GM12878 (cell line): ENCODE results near the gene TFAP2B. TPM values are rescaled to one million over a fixed set of nuclear protein-coding genes. Genes with fewer than 3 reads are reported as not detected.

Source experiments
- ATAC-seq: fragments of 200-7000 bp; cut with Tn5 transposase; 3 replicates; pipeline ENCODE4 v1.9.1; 2020; ENCODE audit warnings: mild to moderate bottlenecking, moderate library complexity
- BruUV-seq: library from RNA; stranded (reverse); fragments of 400-500 nt; replicated peaks from 2 replicates; lab custom pipeline; 2021; lab: Mats Ljungman, UMichigan
- CTCF ChIA-PET: fragments of 300-600 bp; sonication (Branson Sonifier 250); formaldehyde crosslinking; extraction: SDS; loops from one replicate; lab custom pipeline; 2021; ENCODE audit warnings: inconsistent platforms; lab: Yijun Ruan, JAX
- POLR2A ChIA-PET: fragments of 350-600 bp; formaldehyde crosslinking; extraction: SDS; loops from one replicate; lab custom pipeline; 2021; ENCODE audit warnings: inconsistent platforms; lab: Charles Lee
- RAD21 ChIA-PET: fragments of 300-600 bp; sonication (Branson Sonifier 250); formaldehyde crosslinking; loops from one replicate; lab custom pipeline; 2023; ENCODE audit warnings: antibody characterized with exemption; ENCODE audit not compliant: unreplicated experiment; lab: Charles Lee
- SMC1A ChIA-PET: fragments of 300-600 bp; sonication (Branson Sonifier 250); formaldehyde crosslinking; loops from one replicate; lab custom pipeline; 2023; ENCODE audit not compliant: unreplicated experiment, uncharacterized antibody; lab: Charles Lee
- DNase-seq: peaks from one replicate; pipeline ENCODE4 v3.0.0-alpha.2; 2011; ENCODE audit warnings: low read depth, low spot score
- FAIRE-seq: peaks from 3 replicates; lab custom pipeline; 2011; peaks lifted over from hg19 to GRCh38; lab: Jason Lieb, UNC
- H2AFZ ChIP-seq: 2 replicates; pipeline ENCODE4 v1.6.0; 2011; ENCODE audit warnings: low read depth, low read length, control low read depth; ENCODE audit not compliant: control insufficient read depth
- H3K27ac ChIP-seq: 2 replicates; pipeline ENCODE4 v1.5.1; 2011; ENCODE audit warnings: control low read depth; ENCODE audit not compliant: control insufficient read depth, insufficient read depth
- H3K27me3 ChIP-seq, 2 experiments: replicated peaks in 1 of 2; 2 replicates each; pipeline versions ENCODE4 v1.6.0 to v1.6.1; 2011; ENCODE audit warnings: low read length in 1 of 2; ENCODE audit not compliant: control insufficient read depth in 2 of 2, insufficient read depth in 2 of 2
- H3K36me3 ChIP-seq, 2 experiments: 2 replicates each; pipeline ENCODE4 v1.5.1; 2011; ENCODE audit warnings: low read length in 1 of 2; ENCODE audit not compliant: control insufficient read depth in 2 of 2, insufficient read depth in 2 of 2
- H3K4me1 ChIP-seq: 2 replicates; pipeline ENCODE4 v1.6.1; 2011; ENCODE audit warnings: mild to moderate bottlenecking, low read length, moderate library complexity, mixed read lengths; ENCODE audit not compliant: control insufficient read depth, insufficient read depth
- H3K4me2 ChIP-seq: 2 replicates; pipeline ENCODE4 v1.6.0; 2011; ENCODE audit warnings: control low read depth; ENCODE audit not compliant: control insufficient read depth, insufficient read depth
- H3K4me3 ChIP-seq: fragments of 200-600 bp; sonication (generic); 2 replicates; pipeline ENCODE4 v1.5.1; 2016
- H3K79me2 ChIP-seq: 2 replicates; pipeline ENCODE4 v1.6.0; 2011; ENCODE audit warnings: low read length; ENCODE audit not compliant: control insufficient read depth, insufficient read depth
- H3K9ac ChIP-seq: 2 replicates; pipeline ENCODE4 v1.8.0; 2011; ENCODE audit warnings: low read length, control low read depth, mixed read lengths; ENCODE audit not compliant: control insufficient read depth, insufficient read depth
- H3K9me3 ChIP-seq: replicated peaks from 3 replicates; pipeline ENCODE4 v1.5.1; 2011; ENCODE audit warnings: mild to moderate bottlenecking, low read length; ENCODE audit not compliant: control insufficient read depth, insufficient read depth
- H4K20me1 ChIP-seq: 2 replicates; pipeline ENCODE4 v1.6.0; 2011; ENCODE audit not compliant: control insufficient read depth, insufficient read depth
- BCL3 ChIP-seq: IDR thresholded peaks from 2 replicates; pipeline ENCODE4 v1.6.1; 2011; ENCODE audit warnings: borderline replicate concordance, low read depth, mild to moderate bottlenecking, moderate library complexity, low read length; ENCODE audit not compliant: insufficient read depth, poor library complexity, severe bottlenecking
- PRDM15 ChIP-seq: fragments of 450-650 bp; formaldehyde crosslinking; IDR thresholded peaks from 2 replicates; pipeline ENCODE4 v1.4.0; 2020; ENCODE audit warnings: mild to moderate bottlenecking, moderate library complexity
- ZBTB11 ChIP-seq: fragments of 450-650 bp; formaldehyde crosslinking; IDR thresholded peaks from 2 replicates; pipeline ENCODE4 v1.5.0; 2022; ENCODE audit warnings: mild to moderate bottlenecking, missing genetic modification characterization
- WGBS: methylation state at CpG from one replicate; pipeline ENCODE4 v1.1.6; 2016; ENCODE audit warnings: low lambda C conversion rate; ENCODE audit not compliant: insufficient replicate concordance, insufficient coverage; ENCODE audit errors: missing lambda C conversion rate; 5-methylcytosine and 5-hydroxymethylcytosine counted together
- in situ Hi-C: fragments of 300-500 bp; cut with MboI; formaldehyde crosslinking; loops from 9 replicates; pipeline ENCODE4 v1.14.3; 2018; ENCODE audit warnings: mixed read lengths
- intact Hi-C: fragments of 100-400 bp; cut with micrococcal nuclease; formaldehyde crosslinking; loops from one replicate; pipeline ENCODE4 v1.14.2; 2022; ENCODE audit not compliant: unreplicated experiment
- polyA plus RNA-seq, 11 experiments: library from polyadenylated mRNA; depleted of rRNA in 4 of 11; unstranded in 6 of 11; stranded (reverse) in 5 of 11; fragments of >200 nt; fragmentation: Nextera tagmentation in 4 of 11; fragmentation: Illumina TruSeq in 1 of 11; extraction: Ambion mirVana in 4 of 11; extraction: Trizol in 1 of 11; gene quantifications; 1 replicate in 1 of 11; 2 replicates in 10 of 11; pipeline versions ENCODE4 v1.2.1 to v1.2.3, GENCODE V29; 2011 to 2016; ENCODE audit warnings: inconsistent platforms in 2 of 11, missing spikeins in 2 of 11, low read depth in 1 of 11
- total RNA-seq, 4 experiments: library from RNA; depleted of rRNA in 3 of 4; stranded (reverse); fragments of >200 nt in 3 of 4; fragmentation: Illumina TruSeq in 1 of 4; extraction: Trizol in 1 of 4; gene quantifications; 2 replicates each; pipeline versions ENCODE4 v1.2.1 to v1.2.3, GENCODE V29; 2013 to 2021

The TFAP2B gene
- total and polyA plus RNA-seq, 10 of the 15 experiments (the other 5 are each of a cell fraction or from before 2014, with no cell fraction given), result 0.03 to 0.15 (median 0.07) TPM; not detected in 5

DNA sequence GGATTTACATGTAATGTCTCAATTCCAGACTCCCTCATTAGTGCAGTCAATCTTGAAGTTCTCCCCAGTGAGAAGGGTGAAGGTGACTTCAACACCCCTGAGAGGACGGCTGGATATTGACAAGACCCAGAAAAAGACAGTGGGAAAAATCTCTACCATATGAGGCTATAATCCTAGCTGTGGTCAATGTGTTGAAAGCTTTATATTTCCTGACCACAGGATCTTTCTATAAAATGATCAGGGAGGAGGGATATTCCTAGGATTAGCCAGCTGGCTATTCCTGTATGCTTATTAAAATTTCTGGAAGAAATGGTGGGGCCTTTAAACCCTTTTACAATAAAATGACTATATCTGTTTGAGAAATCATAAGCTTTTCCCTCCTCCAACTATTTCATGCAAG is 43.0 kb downstream of the TFAP2B start (continued):
- no peak for TF ChIP-seq ZBTB11 (CRISPR knock-in tag)
- TF ChIP-seq BCL3, result no peak

DNA sequence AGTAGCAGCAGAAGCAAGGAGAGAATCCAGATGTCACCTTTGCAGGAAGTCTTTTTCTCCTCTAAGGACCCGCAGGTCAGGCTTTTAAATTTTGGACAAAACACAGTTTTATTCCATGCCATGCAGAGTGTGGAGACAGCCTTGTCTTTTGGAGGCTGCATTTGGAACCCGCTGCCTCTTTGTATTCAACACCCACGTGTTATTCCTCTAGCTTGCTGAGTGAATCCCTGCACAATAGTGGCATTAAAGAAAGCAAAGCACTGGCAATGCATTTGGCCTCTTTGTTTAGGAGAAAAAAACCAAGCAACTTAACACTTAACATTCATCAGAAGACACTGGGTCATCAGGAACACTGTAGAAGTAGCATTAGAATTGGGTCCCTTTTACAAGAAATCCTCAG is 43.5 kb downstream of the TFAP2B start:
- CTCF ChIA-PET, result no interaction called here
- BruUV-seq, result no TSS peak

More for the DNA sequence above, 43.5 kb downstream of the TFAP2B start:
- 9% methylated on average over 3 of the region's 3 CpGs for WGBS
- ATAC-seq, result no peak
- DNase-seq, result no peak
- H3K4me3 ChIP-seq, result no peak overlapping the region
- no peak overlapping the region for H3K4me2 ChIP-seq
- no peak for FAIRE-seq
- no peaks in the 10 kb centered on the region for H3K4me1 ChIP-seq
- in situ Hi-C loops (no loop called here), intact Hi-C loops (no loop called here)
- H4K20me1 ChIP-seq, result no peaks in the 10 kb centered on the region
- TF ChIP-seq PRDM15 (CRISPR knock-in tag), result no peak
- H3K79me2 ChIP-seq, result no peaks in the 10 kb centered on the region
- no peak overlapping the region for H3K9ac ChIP-seq
- no peaks in the 10 kb centered on the region for H3K27me3 ChIP-seq
- RAD21 ChIA-PET, result no interaction called here
- H2AFZ ChIP-seq, result no peak overlapping the region
- SMC1A ChIA-PET, result no interaction called here
- no peaks in the 10 kb centered on the region for H3K9me3 ChIP-seq
- no peak overlapping the region for H3K27ac ChIP-seq
- POLR2A ChIA-PET, result no interaction called here
- no peaks in the 10 kb centered on the region for H3K36me3 ChIP-seq
